ENCODE data around the gene EXOC6B.

DNA sequence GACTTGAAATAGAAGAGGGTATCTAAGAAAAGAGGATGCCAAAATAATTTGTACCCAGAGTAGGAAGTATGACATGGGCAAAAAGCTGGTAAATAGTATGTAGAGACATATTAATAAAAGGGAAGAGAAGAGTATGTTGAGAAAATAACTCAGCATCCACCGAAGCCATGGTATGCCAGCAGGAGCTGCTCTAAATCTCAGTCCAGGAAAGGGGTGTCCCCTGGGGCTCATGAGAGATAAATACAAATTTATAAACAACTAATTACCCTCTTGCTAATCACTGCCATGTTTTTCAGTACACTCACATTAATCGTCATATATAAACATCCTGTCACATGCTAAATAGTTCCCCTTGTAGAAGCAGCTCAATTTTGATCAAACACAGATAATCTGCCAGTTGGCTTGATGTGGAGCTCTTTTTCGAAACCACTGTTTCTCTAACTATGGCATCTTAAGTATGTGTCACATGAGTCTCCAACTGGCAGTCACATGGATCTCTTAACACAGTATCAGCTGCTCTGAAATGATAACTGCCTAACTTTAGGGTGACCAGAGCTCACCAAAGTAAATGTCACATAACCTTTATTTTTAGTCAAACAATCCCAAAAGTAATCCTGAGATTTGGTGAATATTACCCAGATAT lies 31.9 kb downstream of the EXOC6B start:
- no peak for TF ChIP-seq POLR2A (IDR thresholded peaks at IDR 0.05)
- TF ChIP-seq, protein P1, sequence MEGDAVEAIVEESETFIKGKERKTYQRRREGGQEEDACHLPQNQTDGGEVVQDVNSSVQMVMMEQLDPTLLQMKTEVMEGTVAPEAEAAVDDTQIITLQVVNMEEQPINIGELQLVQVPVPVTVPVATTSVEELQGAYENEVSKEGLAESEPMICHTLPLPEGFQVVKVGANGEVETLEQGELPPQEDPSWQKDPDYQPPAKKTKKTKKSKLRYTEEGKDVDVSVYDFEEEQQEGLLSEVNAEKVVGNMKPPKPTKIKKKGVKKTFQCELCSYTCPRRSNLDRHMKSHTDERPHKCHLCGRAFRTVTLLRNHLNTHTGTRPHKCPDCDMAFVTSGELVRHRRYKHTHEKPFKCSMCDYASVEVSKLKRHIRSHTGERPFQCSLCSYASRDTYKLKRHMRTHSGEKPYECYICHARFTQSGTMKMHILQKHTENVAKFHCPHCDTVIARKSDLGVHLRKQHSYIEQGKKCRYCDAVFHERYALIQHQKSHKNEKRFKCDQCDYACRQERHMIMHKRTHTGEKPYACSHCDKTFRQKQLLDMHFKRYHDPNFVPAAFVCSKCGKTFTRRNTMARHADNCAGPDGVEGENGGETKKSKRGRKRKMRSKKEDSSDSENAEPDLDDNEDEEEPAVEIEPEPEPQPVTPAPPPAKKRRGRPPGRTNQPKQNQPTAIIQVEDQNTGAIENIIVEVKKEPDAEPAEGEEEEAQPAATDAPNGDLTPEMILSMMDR (IDR thresholded peaks at IDR 0.05), result no peak
